Skeletal muscle tissue (tissue), 4 donors: ENCODE data around the gene MED20. TPM values are rescaled to one million over a fixed set of nuclear protein-coding genes. Genes with fewer than 3 reads are reported as not detected.
A peak's percentile ranks its signal among the peaks of the same experiment; 100 is the strongest.

Experiments
- H3K27ac ChIP-seq: one replicate; pipeline ENCODE4 v1.7.0; 2013; ENCODE audit warnings: mild to moderate bottlenecking, low read depth, low read length, inconsistent platforms
- H3K27me3 ChIP-seq, 3 donors: one replicate each; pipeline ENCODE4 v1.7.0; 2013; ENCODE audit warnings: low read length in 3 of 3; ENCODE audit not compliant: control insufficient read depth in 3 of 3, insufficient read depth in 3 of 3
- H3K36me3 ChIP-seq, 3 donors: one replicate each; pipeline ENCODE4 v1.7.0; 2013; ENCODE audit warnings: low read length in 3 of 3; ENCODE audit not compliant: control insufficient read depth in 3 of 3, insufficient read depth in 3 of 3
- H3K4me1 ChIP-seq, 3 donors: one replicate each; pipeline ENCODE4 v1.7.0; 2013; ENCODE audit warnings: low read length in 3 of 3, mild to moderate bottlenecking in 3 of 3; ENCODE audit not compliant: control insufficient read depth in 3 of 3, insufficient read depth in 3 of 3
- H3K4me3 ChIP-seq, 3 donors: one replicate each; pipeline ENCODE4 v1.7.0; 2013; ENCODE audit warnings: low read length in 3 of 3
- H3K9ac ChIP-seq, 3 donors: one replicate each; pipeline ENCODE4 v1.7.0; 2013; ENCODE audit warnings: low read length in 3 of 3, mild to moderate bottlenecking in 3 of 3, moderate library complexity in 2 of 3, low read depth in 1 of 3
- H3K9me3 ChIP-seq, 3 donors: one replicate each; pipeline ENCODE4 v1.7.0; 2013; ENCODE audit warnings: low read length in 3 of 3; ENCODE audit not compliant: control insufficient read depth in 3 of 3
- total RNA-seq: library from RNA; depleted of rRNA; stranded (reverse); fragments of >200 nt; gene quantifications from one replicate; pipeline ENCODE4 v1.2.3, GENCODE V29; 2014
- donor health status: Osteomylitis.

MED20 gene
- total RNA-seq, 1 donor from 2014 or later = 17.2 TPM

DNA sequence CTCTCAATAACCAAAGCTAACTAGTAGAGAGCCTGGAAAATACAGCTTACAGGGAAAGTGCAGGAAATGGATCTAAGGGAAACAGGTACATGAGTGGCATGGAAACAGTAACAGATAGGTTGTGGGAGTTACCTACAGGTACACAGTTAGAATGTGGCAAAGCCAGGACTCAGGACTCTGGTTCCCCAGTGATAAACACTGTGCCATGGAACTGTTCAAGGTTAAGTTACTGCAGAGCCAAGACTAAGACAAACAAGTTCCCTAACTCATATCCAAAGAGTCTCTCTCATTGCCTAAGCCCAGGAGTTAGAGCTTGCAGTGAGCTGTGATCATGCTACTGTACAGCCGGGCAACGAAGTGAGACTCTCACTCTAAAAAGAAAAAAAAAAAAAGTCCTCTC lies 6.6 kb downstream of the MED20 start:
- no peak overlapping the region for H3K4me3 ChIP-seq
- peaks cover 4 to 8% (median 7%) of the 10 kb centered on the region in 3 donors for H3K4me1 ChIP-seq
- no peaks in the 10 kb centered on the region for H3K9me3 ChIP-seq
- peaks cover 16 to 28% (median 21%) of the 10 kb centered on the region in 3 donors for H3K36me3 ChIP-seq
- no peak overlapping the region for H3K9ac ChIP-seq
- no peak overlapping the region for H3K27ac ChIP-seq
- no peaks in the 10 kb centered on the region for H3K27me3 ChIP-seq

DNA sequence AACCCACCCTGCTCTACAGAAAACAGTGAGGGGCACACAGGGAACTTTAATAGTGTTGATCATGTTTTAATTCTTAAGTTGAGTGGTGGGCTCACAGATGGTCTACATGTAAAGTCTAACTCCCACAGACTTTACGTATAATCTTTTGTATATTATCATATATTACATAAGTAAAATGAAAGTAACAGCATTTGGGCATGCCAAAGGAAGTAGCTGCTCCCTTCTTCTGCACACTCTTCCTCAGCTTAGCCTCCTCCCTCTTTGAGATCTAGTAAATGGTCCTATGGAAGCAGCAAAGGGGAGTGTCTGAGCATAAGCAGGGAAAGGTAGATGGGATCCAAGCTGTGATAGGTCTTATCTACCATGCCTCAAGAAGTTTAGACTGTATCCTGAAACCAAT lies 11.2 kb downstream of the MED20 start:
- H3K27ac ChIP-seq = no peak overlapping the region
- peaks cover 29 to 55% (median 51%) of the 10 kb centered on the region in 3 donors for H3K36me3 ChIP-seq
- H3K4me1 ChIP-seq = peaks cover 0 to 4% (median 4%) of the 10 kb centered on the region in 3 donors
- H3K4me3 ChIP-seq = no peak overlapping the region
- H3K27me3 ChIP-seq = no peaks in the 10 kb centered on the region
- no peaks in the 10 kb centered on the region for H3K9me3 ChIP-seq
- H3K9ac ChIP-seq = no peak overlapping the region

DNA sequence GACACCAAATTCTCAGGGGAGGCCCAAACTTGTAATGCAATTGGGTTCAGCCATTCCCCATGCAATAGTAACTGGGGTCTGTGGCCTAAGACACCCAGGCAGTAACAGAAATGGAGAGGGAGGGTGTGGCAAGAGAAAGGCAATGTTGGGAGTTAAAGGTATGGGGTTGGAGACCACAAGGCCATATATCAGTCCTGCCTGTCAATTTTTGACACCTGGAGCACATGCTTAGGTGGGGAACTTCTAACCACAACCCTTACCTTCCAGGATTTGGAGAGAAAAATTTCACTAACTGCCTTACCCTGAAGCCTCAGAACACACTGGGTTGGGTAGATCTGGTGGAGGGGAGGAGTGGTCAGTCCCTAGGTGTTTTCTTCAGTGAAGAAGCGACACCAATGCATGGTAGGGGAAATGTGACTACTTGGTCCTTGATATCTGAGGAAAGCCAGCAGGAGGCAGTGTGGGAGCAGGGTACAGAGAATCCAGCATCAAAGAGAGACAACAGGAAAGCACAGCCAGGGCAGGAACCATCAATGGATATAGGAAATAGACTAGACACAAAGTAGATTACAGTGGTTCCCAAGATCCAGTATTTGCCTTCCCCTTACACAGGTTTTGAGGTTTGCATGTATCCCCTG lies 18.9 kb downstream of the MED20 start:
- H3K36me3 ChIP-seq = peaks cover 21 to 27% (median 24%) of the 10 kb centered on the region in 3 donors

DNA sequence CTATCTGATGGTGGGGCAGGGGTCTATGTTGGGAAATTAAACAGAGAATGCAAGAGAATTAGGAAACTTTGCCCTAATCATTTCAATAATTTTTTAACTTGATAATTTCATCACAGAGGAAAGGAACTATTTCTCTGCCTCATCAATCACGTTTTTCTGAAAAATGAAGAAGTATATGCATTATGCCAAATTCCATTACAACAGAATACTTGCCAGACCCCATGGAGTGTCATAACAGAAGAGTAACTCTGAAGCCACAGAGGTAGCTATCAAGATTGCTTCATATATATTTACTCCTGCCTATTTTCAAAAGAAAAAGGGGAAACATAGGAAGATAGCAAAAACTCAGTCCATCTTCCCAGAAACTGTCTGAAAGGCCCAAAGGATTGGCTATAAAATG lies 20.1 kb downstream of the MED20 start:
- H3K9ac ChIP-seq = no peak overlapping the region
- no peak overlapping the region for H3K27ac ChIP-seq

More for the DNA sequence above, 18.9 kb downstream of the MED20 start:
- Histone ChIP-seq H3K9me3 (no peaks in the 10 kb centered on the region), H3K4me1 (no peaks in the 10 kb centered on the region), H3K4me3 (no peak overlapping the region), H3K9ac (no peak overlapping the region), H3K27me3 (no peaks in the 10 kb centered on the region), H3K27ac (no peak overlapping the region)

DNA sequence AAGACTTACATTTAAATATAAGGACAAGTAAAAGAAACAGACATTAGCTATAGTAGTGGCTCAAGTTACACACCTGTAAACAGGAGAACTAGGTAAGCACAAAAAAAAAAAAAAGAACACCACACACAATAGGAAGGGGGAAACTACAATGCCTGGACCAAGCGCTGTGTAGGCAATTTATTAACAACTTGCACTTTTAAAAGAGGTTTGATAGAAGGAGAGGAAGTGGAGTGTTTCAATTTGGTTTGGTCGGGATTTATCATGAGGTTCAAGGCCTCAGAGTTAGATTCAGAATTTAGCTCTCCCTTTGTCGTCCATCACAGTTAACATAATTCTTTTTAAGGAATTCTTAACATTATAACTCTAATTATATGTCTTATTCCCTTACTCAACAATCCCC lies 24.7 kb downstream of the MED20 start:
- Histone ChIP-seq H3K4me1 (peaks cover 14 to 22% (median 21%) of the 10 kb centered on the region in 3 donors), H3K27ac (peak overlapping the region; percentile 77), H3K4me3 (peak overlapping the region in 1 of 3 donors; percentile 92), H3K9ac (peak overlapping the region; percentile 20 to 88 (median 78)), H3K27me3 (no peaks in the 10 kb centered on the region), H3K9me3 (no peaks in the 10 kb centered on the region), H3K36me3 (peaks cover 0 to 3% (median 0%) of the 10 kb centered on the region in 3 donors)

More for the DNA sequence above, 20.1 kb downstream of the MED20 start:
- Histone ChIP-seq H3K9me3 (no peaks in the 10 kb centered on the region), H3K27me3 (no peaks in the 10 kb centered on the region), H3K4me1 (peaks cover 2 to 5% (median 4%) of the 10 kb centered on the region in 3 donors), H3K36me3 (peaks cover 9 to 16% (median 13%) of the 10 kb centered on the region in 3 donors), H3K4me3 (no peak overlapping the region)

DNA sequence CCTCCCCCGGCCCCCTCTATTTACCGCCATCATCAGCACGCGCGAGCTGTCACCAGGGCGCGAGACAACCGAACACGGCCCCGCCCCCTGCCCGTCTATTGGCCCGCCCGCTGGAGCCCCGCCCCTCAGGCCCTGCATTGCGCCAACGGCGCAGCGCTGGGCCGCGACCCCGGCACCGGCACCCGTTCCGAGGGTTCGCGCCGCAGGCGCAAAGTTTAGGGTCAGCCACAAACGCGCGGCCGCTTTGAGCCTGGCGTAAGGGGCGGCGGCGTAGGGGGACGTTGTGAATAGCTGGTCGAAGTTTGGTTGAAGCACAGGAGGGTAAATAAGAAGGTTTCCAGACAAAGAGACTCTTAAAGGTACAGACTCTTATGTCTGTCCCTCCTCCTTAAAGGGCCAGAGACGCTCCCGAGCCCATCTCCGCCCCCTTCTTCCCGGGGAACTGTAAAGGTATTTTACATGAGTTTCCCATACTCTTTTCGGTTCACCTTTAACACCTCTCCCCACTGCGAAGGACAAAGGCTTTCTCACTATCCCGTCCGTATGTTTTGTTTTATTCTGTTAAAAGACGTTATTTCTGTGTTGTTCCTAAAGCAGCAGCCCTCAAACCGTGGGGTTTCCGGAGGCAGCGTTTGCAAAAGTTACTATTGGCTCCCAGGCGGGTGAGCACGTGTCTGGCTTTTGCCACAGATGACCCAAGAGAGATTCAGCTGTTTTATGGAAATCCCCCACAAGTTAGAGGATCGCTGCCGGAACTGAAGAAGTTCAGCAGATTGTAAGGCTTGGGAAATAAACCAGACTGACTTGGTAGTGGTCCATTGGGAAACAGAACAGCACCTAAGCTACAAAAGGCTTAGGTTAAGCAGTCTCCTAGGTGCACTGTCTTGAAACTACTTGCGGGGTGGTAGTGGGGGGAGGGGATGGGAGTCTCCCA lies 25.4 kb downstream of the MED20 start, which contains the start of gene USP49:
Gene USP49 (minus strand): TSS at position 76 of the 934 bp plus-strand sequence. CDS start 88,392 bp downstream, outside the sequence.
- Histone ChIP-seq H3K9me3 (no peaks in the 10 kb centered on the region), H3K4me1 (peaks cover 14 to 22% (median 21%) of the 10 kb centered on the region in 3 donors), H3K36me3 (peaks cover 0 to 2% (median 0%) of the 10 kb centered on the region in 3 donors), H3K9ac (peak within 1 kb of the TSS; percentile 79 to 88 (median 84)), H3K27me3 (no peaks in the 10 kb centered on the region), H3K4me3 (peak within 1 kb of the TSS; percentile 76 to 92 (median 85)), H3K27ac (peak within 1 kb of the TSS; percentile 77)

DNA sequence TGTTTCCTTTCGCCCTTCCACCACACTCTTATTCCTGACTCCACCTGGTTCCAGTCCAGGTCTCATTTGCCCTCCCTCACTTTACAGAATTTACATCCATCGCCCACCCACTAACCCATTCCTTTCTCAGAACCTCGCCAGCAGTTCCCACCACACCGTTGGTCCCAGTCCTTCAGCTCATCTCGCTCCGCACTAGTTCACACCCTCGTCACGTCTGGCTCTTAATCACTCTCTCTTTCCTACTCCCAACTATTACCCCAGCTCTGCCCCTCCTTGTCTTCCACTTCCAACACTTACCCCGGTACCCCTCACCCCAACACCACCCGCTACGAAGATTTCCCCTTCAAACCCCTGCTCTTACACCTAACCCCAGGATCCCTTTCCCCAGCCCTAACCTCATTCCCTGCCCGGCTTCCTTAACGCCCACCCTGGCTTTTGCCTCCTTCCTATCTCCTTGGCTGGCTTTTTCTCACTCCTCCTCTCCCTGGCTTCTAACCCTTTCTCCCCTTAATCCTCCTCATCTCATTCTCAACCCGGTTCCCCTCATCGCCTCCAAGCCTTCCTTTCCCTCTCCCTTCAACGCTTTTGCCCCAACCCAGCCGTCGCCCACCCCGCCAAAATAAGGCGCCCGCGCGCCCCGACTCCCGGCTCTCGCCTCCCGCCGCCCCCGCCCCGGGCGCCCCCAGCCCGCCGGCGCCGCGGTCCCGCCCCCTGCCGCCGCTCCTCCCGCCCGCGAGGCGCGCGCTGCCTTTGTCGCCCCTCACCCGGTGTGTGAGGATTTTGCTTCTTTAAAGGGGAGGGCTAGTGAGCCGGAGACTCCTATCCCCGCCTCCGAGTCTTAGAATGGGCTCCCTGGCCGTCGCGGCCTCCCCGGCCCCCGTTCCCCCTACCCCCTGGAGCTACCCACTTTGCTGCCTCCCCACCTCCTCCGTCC lies 26.3 kb downstream of the MED20 start:
- no peaks in the 10 kb centered on the region for H3K27me3 ChIP-seq
- peak overlapping the region; percentile 76 to 92 (median 85) for H3K4me3 ChIP-seq
- no peaks in the 10 kb centered on the region for H3K36me3 ChIP-seq
- no peaks in the 10 kb centered on the region for H3K9me3 ChIP-seq
- peak overlapping the region; percentile 76 to 81 (median 79) for H3K9ac ChIP-seq
- H3K27ac ChIP-seq = peak overlapping the region; percentile 77
- H3K4me1 ChIP-seq = peaks cover 14 to 22% (median 21%) of the 10 kb centered on the region in 3 donors

DNA sequence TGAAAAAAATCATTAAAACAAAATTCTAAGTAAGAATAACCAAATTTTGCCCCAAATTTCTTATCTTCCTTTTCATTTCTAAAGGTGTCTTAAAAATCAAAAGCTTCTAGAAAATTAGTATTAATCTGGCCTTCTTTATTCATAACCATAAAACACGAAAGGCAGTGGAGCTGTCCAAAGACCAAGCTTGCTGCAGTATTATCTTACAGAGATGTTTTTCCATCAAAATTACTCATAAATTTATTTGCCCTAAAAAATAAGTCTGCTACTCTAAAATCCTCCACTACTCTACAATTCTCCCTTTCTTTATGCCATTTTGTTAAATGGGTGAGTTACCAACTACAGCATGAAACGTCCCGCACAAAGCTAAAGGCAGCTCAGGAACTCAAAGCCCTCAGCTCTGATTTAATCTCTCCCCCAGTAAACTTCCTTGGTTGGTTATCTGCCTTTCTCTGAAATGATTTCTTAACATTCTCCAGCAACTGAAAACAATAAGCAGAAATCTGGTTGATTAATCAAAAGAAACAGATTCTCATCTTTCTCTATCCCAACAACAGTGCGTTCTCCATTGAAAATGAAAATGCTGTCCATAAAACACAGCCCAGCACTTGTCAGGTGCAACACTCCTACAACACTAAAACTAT lies 27.9 kb downstream of the MED20 start:
- peaks cover 14 to 22% (median 21%) of the 10 kb centered on the region in 3 donors for H3K4me1 ChIP-seq
- no peaks in the 10 kb centered on the region for H3K9me3 ChIP-seq
- H3K4me3 ChIP-seq = no peak overlapping the region
- no peaks in the 10 kb centered on the region for H3K27me3 ChIP-seq
- no peaks in the 10 kb centered on the region for H3K36me3 ChIP-seq
- H3K27ac ChIP-seq = no peak overlapping the region
- H3K9ac ChIP-seq = no peak overlapping the region

DNA sequence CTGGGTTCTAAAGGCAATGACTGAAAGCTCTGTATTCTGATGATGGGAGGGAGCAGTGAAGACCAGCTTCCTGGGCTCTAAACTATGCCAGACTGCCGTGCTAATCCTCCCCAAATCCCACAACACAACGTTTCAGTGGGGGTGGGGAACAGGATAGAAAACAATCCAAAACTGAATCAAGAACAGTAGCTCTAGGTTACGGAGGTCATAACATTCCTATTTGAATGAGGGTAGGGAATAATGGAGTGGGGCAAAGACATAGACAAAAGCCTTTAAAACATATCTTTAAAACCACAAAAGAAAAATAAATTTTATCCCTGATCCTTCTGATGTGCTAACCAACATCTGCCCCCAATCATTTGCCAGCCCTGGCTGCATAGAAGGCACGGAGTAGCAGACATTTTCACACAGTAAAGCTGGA lies 33.6 kb downstream of the MED20 start:
- H3K27ac ChIP-seq = no peak overlapping the region
- no peak overlapping the region for H3K9ac ChIP-seq

More for the DNA sequence above, 33.6 kb downstream of the MED20 start:
- Histone ChIP-seq H3K4me1 (no peaks in the 10 kb centered on the region), H3K27me3 (no peaks in the 10 kb centered on the region), H3K4me3 (no peak overlapping the region), H3K9me3 (no peaks in the 10 kb centered on the region), H3K36me3 (no peaks in the 10 kb centered on the region)
